ENCODE data around the gene PBX1.
"Not testable (repeated sequence)": the region's sequence is repeated elsewhere in the genome, so short reads cannot be mapped to it uniquely, and the experiment has no call there.

The PBX1 gene

DNA sequence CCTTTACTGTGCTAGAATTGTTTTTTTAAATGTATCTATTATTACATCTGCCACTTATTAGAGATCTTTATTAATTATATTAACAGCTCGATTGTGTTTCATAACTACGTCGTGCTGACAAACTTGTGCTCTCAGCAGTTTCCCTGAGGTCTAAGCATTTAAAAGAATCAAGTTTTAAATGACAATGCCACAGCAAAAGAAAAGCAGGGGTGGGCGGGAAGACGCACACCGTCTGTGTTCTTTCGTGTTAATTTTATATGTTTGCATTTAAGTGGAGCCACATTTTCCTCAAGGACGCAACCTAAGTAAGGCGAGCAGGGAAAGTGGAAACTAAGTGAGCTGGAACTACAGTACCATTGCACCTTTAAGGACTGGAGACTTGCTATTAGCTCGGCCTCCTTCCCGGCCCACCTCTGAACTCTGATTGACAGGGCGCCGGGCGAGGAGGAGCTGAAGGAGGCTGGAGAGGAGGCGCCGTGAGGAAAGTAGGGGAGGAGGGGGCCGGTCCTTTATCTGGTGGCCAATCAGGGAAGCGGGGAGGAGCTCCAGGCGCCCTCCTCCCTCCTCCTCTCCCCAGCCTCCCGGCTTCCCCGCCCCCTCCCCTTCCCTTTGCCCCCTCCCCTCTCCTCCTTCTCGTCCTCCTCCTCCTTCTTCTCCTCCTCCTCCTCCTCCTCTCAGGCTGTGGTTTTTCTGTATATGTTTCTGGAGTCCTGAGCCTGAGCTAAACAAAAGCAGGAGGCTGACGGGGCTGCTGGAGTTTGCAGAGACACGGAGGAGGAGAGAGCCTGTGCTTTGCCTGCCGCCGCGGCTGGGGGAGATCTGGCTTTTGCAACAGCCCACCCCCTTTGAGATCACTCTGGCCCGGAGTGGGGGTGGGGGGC is at the start of gene PBX1:
Gene PBX1 (plus strand): TSS at position 724 of the 881 bp plus-strand sequence.
- peak; percentile 92 for DNase-seq (ENCODE audit: low read depth, low spot score)

- DNase-seq (ENCODE audit: low read depth, low spot score), result peak; percentile 7
Observed at GRCh38 chr1:164510435-164510834, 48.5 kb upstream of the PBX1 start.

DNA sequence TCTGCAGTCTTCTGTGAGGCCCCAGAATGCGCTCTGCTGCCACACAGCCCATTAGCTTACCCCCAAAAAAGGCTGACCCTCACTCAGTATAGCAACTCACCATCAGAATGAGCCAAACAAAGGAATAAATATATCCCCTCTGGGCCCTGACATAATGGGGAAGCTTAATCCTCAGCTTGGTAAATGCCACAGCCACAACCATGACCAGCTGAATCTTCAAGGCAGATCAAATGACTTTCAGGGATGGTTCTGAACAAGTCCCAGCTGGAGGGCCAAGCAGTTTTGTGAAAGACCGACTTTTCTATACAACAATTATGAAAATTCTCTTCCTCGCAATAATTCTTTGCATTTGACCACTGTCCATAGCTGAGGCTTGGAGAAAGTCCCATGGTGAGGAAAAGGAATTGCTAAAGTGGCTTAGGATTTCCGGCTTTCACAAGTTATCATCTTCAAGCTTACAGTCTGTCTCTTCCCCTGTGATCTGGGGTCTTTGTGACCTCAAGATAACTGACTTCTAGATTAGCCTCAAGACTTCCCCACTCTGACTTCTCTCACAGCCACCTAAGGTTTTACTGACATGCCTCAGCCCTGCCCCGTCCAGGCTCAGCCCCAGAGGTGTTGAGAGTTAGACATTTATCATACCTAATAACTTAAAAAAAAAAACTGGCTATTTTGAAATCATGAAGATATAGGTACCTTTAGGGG is 47.8 kb upstream of the PBX1 start:
- DNase-seq (ENCODE audit: low read depth, low spot score), result no peak

GRCh38 chr1:164515231-164515630 is 43.8 kb upstream of the PBX1 start:
- no peak for DNase-seq (ENCODE audit: low read depth, low spot score)

DNA sequence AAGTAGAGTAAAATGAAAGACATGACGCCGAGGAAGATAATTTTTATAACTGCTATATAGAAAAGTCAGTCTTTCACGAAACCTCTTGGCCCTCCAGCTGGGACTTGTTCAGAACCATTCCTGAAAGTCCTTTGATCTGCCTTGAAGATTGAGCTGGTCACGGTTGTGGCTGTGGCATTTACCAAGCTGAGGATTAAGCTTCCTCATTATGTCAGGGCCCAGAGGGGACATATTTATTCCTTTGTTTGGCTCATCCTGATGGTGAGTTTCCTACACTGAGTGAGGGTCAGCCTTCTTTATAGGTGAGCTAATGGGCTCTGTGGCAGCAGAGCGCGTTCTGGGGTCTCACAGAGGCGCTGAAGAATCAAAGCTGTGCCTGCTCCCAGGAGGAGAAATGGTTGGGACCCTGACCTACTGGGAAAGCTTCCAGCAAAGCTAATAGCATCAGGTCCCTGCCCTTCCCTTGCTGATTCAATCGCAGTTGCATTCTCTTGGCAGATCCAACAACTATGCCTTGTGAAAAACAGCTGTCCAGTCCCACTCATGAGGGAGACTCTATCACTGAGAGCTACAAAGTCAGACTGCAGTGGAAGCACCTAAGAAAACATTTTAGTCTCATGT is 43.2 kb upstream of the PBX1 start:
- DNase-seq (ENCODE audit: low read depth, low spot score), result no peak

- no peak for DNase-seq (ENCODE audit: low read depth, low spot score)
Observed at GRCh38 chr1:164516591-164516990, 42.4 kb upstream of the PBX1 start.

DNA sequence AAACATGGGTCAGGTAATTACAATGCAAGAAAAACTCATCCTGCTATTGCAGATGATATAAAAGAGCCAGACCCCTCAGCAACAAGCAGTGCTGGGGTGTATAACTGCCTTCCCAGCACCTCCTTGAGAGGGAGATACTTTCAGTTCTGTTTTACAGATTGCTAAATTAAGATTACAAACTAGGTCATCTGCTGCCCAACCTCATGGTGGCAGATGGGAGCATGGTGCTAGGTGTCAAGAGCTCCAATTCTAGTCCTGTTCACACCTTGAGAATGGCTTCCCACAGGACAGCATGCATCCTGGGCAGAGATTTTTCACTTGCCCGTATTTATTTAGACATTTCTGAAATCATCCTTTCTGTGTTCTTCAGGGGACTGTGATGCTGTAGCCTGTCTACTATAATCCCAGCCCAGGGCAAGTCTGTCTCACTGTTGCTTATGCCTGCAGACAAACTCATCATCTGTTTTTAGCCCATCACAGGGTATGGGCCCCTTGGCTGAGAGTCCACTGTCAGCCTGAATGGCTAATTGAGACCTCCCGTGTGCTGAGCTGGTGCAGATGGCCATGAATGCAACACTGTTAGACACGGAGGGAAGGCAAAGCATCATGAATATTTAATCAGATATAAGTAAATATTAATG is 40.2 kb upstream of the PBX1 start:
- no peak for DNase-seq (ENCODE audit: low read depth, low spot score)

- no peak for DNase-seq (ENCODE audit: low read depth, low spot score)
Observed at GRCh38 chr1:164519426-164519825, 39.6 kb upstream of the PBX1 start.

DNA sequence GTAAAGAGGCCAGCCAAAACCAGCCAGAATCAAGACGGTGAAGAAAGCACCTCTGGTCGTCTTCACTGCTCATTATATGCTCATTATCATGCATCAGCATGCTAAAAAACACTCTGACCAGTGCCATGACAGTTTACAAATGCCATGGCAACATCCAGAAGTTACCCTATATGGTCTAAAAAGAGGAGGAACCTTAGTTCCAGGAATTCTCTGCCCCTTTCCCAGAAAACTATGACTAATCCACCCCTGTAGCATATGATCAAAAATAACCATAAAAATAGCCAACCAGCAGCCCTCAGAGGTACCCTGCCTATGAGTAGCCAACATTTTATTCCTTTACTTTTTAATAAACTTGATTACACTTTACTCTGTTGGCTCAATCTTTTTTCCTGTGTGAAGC is 34.2 kb upstream of the PBX1 start:
- DNase-seq (ENCODE audit: low read depth, low spot score), result no peak

DNA sequence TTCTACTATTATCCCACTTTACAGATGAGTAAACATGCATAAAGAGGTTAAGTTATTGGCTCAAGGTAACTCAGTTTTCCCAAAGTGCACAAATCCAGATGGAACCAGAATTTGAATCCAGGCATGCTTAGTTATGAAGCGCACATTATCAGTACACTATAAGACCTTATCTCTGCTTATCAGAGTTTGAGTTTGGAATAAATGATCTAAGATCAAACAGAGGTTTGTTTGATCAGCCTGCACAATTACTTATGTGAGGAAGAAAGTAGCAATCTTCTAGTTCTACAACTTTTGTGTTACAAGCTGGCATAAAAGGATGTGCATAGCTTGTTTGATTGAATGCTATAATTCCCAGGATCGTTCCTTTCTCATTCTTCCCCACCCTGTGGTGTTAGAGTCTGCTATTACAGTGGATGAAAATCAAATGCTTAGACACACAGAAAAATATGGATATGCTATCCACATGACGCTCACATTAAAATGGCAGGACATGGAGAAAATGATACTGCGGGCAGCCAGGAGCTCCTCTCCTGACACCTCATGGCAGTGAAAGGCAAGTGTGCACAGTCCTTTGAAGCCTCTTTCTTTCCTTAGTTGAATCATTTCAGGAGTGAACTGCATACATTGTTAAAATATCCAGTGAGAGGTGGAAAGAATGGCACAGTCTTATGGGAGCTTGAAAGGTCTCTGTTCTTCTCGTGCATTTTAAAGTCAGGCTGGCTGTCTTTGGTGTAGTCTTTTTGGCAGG is 23.9 kb upstream of the PBX1 start:
- no peak for DNase-seq (ENCODE audit: low read depth, low spot score)

DNA sequence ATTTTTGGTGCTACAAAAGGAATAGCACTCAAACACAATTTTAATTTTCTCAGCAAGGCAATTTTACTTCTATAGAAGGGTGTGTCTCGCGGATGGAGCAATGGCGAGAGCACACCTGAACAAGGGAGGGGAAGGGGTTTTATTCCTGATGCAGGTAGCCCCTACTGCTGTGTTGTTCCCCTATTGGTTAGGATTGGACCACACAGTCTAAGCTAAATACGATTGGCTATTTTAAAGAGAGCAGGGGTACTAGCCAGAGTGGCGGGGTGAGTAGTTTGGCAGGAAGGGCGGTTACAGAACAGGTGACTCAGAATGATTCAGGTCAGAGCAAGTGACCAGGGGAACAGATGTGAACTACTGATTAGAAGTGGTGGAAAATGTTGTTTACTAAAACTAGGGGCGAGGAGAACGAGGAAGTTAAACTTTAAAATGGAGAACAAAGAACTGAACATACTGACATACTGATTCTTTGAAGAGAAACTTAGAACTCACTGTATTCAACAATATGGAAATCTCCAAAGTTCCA is 6.5 kb upstream of the PBX1 start:
- not testable (repeated sequence) for DNase-seq (ENCODE audit: low read depth, low spot score)

DNA sequence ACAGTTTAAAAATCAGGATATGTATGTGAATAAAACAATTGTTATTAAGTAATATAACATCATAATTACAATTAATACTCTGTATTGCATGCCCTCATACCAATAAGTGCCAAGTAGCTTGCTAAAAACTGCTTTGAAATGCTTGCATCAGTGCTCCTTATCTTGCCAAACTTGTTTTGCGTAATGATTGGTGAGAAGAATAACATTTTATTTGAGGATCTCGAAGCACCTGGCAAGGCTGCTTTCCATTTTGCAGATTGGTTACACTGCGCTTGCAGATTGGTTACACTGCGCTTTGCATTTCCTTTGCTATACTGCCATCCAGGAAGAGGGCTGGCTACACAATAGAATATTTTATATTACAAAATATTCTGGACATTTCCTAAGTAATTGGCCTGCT is 1.7 kb upstream of the PBX1 start:
- no peak for DNase-seq (ENCODE audit: low read depth, low spot score)

- no peak for DNase-seq (ENCODE audit: low read depth, low spot score)
Observed at GRCh38 chr1:164559342-164560051, 513 bp downstream of the PBX1 start.

DNA sequence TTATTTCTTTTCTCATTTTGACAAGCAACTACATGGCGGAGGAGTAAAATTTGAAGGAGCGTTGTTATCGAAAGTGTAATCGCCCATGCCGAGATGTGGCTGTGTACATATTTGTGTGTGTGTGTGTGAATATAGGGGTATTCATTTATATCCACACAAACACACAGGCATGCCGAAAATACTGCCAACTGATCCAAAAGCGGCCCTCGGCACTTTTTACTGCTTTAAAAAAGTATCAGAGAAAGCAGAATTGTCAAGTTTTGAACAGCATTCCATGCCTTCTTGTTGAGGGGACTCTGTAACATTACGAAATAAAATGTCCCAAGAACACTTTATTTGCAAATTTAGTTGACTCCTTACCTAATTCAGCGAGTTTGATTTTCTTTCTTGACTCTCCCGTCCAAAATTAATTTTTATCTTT is 1.1 kb downstream of the PBX1 start:
- DNase-seq (ENCODE audit: low read depth, low spot score), result no peak

GRCh38 chr1:164560556-164560955 is 1.6 kb downstream of the PBX1 start:
- DNase-seq (ENCODE audit: low read depth, low spot score), result no peak

- DNase-seq (ENCODE audit: low read depth, low spot score), result no peak
Observed at GRCh38 chr1:164561007-164561406, 2.0 kb downstream of the PBX1 start.

GRCh38 chr1:164561472-164561871 is 2.5 kb downstream of the PBX1 start:
- DNase-seq (ENCODE audit: low read depth, low spot score), result no peak

GRCh38 chr1:164562061-164562460 is 3.1 kb downstream of the PBX1 start:
- DNase-seq (ENCODE audit: low read depth, low spot score), result no peak

DNA sequence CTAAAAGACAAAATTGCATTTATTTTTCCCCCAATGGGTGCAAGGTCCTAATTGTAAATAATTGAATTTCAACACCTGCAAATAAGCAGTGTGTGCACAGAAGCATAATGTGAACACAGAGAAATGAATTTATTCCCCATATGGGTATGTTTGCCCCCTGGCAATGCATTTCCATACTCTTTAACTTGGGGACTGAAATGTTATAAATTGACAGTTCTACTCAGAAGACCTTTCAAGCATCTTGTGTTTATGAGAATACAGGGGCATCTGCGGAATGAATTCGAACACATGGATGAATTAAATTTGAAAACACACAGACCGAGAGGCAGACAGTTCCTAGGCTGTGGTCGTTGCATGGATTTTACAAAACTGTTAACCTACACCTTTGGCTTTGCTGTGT is 3.5 kb downstream of the PBX1 start:
- DNase-seq (ENCODE audit: low read depth, low spot score), result no peak

DNA sequence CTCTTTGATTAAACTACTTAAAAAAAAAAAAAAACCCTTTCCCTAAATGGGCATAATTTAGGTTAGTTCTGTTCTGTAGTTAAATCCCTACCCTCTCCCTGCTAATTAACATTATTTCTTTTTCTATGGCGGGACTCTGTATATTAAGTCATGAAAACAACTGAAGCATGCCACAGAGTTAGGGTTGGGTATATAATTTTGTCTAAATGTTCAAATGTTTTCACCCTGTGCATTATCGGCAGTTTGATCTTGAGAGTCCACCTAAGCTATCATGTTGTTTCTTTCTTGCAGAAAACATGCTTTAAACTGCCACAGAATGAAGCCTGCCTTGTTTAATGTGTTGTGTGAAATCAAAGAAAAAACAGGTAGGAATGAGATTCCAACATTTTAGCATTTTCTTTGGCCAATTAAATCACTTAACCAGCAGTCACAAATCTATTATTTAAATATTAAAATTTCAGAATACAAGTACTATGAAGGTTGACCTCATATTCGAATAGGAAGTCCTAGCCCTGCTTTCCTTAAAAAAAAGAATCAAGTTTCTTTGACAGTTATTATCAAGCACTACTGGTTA is 4.0 kb downstream of the PBX1 start:
- no peak for DNase-seq (ENCODE audit: low read depth, low spot score)
